KOPT-K1 (cell line): ENCODE measurements around the gene HTATIP2.
"Not testable (repeated sequence)": the region's sequence is repeated elsewhere in the genome, so short reads cannot be mapped to it uniquely, and the experiment has no call there.

Experiments
- H3K27ac ChIP-seq: fragments of 200-600 bp; sonication (generic); 2 replicates; pipeline ENCODE4 v1.5.1; 2016; ENCODE audit warnings: antibody characterized with exemption, mild to moderate bottlenecking, low read depth, low read length; ENCODE audit not compliant: poor library complexity, severe bottlenecking
- H3K36me3 ChIP-seq: fragments of 200-600 bp; sonication (generic); 2 replicates; pipeline ENCODE4 v1.5.1; 2017; ENCODE audit warnings: antibody characterized with exemption, mild to moderate bottlenecking, low read length, moderate library complexity; ENCODE audit not compliant: insufficient read depth
- H3K9me3 ChIP-seq: fragments of 200-600 bp; sonication (generic); 2 replicates; pipeline ENCODE4 v1.5.1; 2017; ENCODE audit warnings: antibody characterized with exemption, low read length, mild to moderate bottlenecking; ENCODE audit not compliant: insufficient read depth, poor library complexity, severe bottlenecking

HTATIP2 gene

GRCh38 chr11:20362481-20362880 is 1.0 kb upstream of the HTATIP2 start:
- no peaks in the 10 kb centered on the region for H3K9me3 ChIP-seq
- H3K27ac ChIP-seq: no peak overlapping the region
- H3K36me3 ChIP-seq: no peaks in the 10 kb centered on the region

GRCh38 chr11:20363149-20363499 is 390 bp upstream of the HTATIP2 start:
- H3K9me3 ChIP-seq: no peaks in the 10 kb centered on the region
- H3K36me3 ChIP-seq: no peaks in the 10 kb centered on the region
- no peak overlapping the region for H3K27ac ChIP-seq

- Histone ChIP-seq H3K36me3 (no peaks in the 10 kb centered on the region), H3K27ac (no peak overlapping the region), H3K9me3 (no peaks in the 10 kb centered on the region)
Observed at GRCh38 chr11:20364341-20364792, 853 bp downstream of the HTATIP2 start.

- H3K27ac ChIP-seq, H3K36me3 ChIP-seq, H3K9me3 ChIP-seq: not testable (repeated sequence)
Observed at GRCh38 chr11:20365465-20365864, 2.0 kb downstream of the HTATIP2 start.

- Histone ChIP-seq H3K36me3 (no peaks in the 10 kb centered on the region), H3K9me3 (no peaks in the 10 kb centered on the region), H3K27ac (no peak overlapping the region)
Observed at GRCh38 chr11:20367313-20367948, 3.9 kb downstream of the HTATIP2 start.

- H3K36me3 ChIP-seq: no peaks in the 10 kb centered on the region
- no peaks in the 10 kb centered on the region for H3K9me3 ChIP-seq
- no peak overlapping the region for H3K27ac ChIP-seq
Observed at GRCh38 chr11:20368438-20368837, 4.9 kb downstream of the HTATIP2 start.

GRCh38 chr11:20369826-20370225 is 6.3 kb downstream of the HTATIP2 start:
- H3K9me3 ChIP-seq: no peaks in the 10 kb centered on the region
- no peaks in the 10 kb centered on the region for H3K36me3 ChIP-seq
- H3K27ac ChIP-seq: no peak overlapping the region

GRCh38 chr11:20372081-20372626 is 8.6 kb downstream of the HTATIP2 start:
- Histone ChIP-seq H3K36me3 (no peaks in the 10 kb centered on the region), H3K9me3 (no peaks in the 10 kb centered on the region), H3K27ac (no peak overlapping the region)

- Histone ChIP-seq H3K36me3 (no peaks in the 10 kb centered on the region), H3K9me3 (no peaks in the 10 kb centered on the region), H3K27ac (no peak overlapping the region)
Observed at GRCh38 chr11:20373147-20373546, 9.6 kb downstream of the HTATIP2 start.

GRCh38 chr11:20373568-20374209 is 10.2 kb downstream of the HTATIP2 start:
- Histone ChIP-seq H3K9me3 (no peaks in the 10 kb centered on the region), H3K36me3 (no peaks in the 10 kb centered on the region), H3K27ac (no peak overlapping the region)

GRCh38 chr11:20374741-20375300 is 11.3 kb downstream of the HTATIP2 start:
- Histone ChIP-seq H3K27ac (no peak overlapping the region), H3K36me3 (no peaks in the 10 kb centered on the region), H3K9me3 (no peaks in the 10 kb centered on the region)

GRCh38 chr11:20376162-20376730 is 12.7 kb downstream of the HTATIP2 start:
- no peak overlapping the region for H3K27ac ChIP-seq
- H3K9me3 ChIP-seq: no peaks in the 10 kb centered on the region
- H3K36me3 ChIP-seq: no peaks in the 10 kb centered on the region

GRCh38 chr11:20385996-20386395 is 22.5 kb downstream of the HTATIP2 start:
- not testable (repeated sequence) for H3K27ac ChIP-seq, H3K9me3 ChIP-seq
- H3K36me3 ChIP-seq: peaks cover 16% of the 10 kb centered on the region; the same call in 1 of the 2 replicates

GRCh38 chr11:20387261-20388095 is 24.0 kb downstream of the HTATIP2 start, which contains the start of gene PRMT3:
Gene PRMT3, plus strand, starts transcription at chr11:20387716. Its CDS starts 31 bp downstream, at chr11:20387747.
- Histone ChIP-seq H3K27ac (peak within 1 kb of the TSS; percentile 90), H3K36me3 (peaks cover 30% of the 10 kb centered on the region), H3K9me3 (no peaks in the 10 kb centered on the region)
